Progenitor cell of endocrine pancreas (in vitro differentiated cells): ENCODE data around the gene COL12A1. TPM values are rescaled to one million over a fixed set of nuclear protein-coding genes. Genes with fewer than 3 reads are reported as not detected.

Source experiments
- DNase-seq: peaks from one replicate; pipeline ENCODE4 v3.0.0; 2021; ENCODE audit warnings: low spot score; ENCODE audit not compliant: unreplicated experiment
- H3K27ac Mint-ChIP-seq: 2 replicates; pipeline ENCODE4 v1.8.0; 2021; ENCODE audit warnings: mild to moderate bottlenecking, moderate library complexity, mixed read lengths
- H3K27me3 Mint-ChIP-seq: 2 replicates; pipeline ENCODE4 v1.8.0; 2021; ENCODE audit warnings: mixed read lengths
- H3K36me3 Mint-ChIP-seq: 2 replicates; pipeline ENCODE4 v1.8.0; 2022; ENCODE audit warnings: mixed read lengths; ENCODE audit not compliant: insufficient read depth
- H3K4me1 Mint-ChIP-seq: 2 replicates; pipeline ENCODE4 v1.8.0; 2021; ENCODE audit warnings: low read depth, mixed read lengths
- H3K4me3 Mint-ChIP-seq: 2 replicates; pipeline ENCODE4 v1.8.0; 2021; ENCODE audit warnings: low read depth, mild to moderate bottlenecking, moderate library complexity, mixed read lengths
- H3K9me3 Mint-ChIP-seq: 2 replicates; pipeline ENCODE4 v1.8.0; 2021; ENCODE audit warnings: low read depth, mixed read lengths
- total RNA-seq: library from RNA; stranded (reverse); gene quantifications from 2 replicates; pipeline ENCODE4 v1.2.1, GENCODE V29; 2021
- TF ChIP-seq, protein P1 (sequence below): fragments of 200-600 bp; sonication (generic); IDR thresholded peaks from one replicate; pipeline ENCODE4 v1.5.0; 2021; ENCODE audit warnings: antibody characterized with exemption, mild to moderate bottlenecking; ENCODE audit not compliant: unreplicated experiment

The COL12A1 gene
- total RNA-seq, 1 donor from 2014 or later: 2.0 TPM

DNA sequence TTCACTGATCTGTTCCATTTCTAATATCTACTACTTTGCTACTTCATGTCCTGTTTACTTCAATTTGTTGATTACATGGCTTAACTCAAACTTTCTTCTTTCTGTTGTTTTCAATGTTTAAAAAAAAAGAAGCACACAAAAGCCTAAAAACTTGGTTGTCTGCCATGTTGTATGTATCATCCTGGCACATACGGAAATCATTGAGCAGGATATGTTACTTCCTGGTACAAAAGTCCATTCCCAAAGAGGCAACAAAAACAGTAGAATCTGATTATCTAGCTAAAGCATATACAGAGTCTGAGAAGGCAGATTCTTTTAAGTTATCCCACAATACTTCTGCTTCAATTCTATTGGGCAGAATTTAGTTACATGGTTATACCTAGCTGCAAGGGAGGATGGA lies 14.5 kb upstream of the COL12A1 start:
- no peak for DNase-seq
- Mint-ChIP-seq H3K9me3 (no peaks in the 10 kb centered on the region), H3K4me3 (no peak overlapping the region), H3K36me3 (no peaks in the 10 kb centered on the region), H3K4me1 (peaks cover 21% of the 10 kb centered on the region), H3K27me3 (peaks cover 5% of the 10 kb centered on the region), H3K27ac (no peak overlapping the region)
- TF ChIP-seq, protein P1, sequence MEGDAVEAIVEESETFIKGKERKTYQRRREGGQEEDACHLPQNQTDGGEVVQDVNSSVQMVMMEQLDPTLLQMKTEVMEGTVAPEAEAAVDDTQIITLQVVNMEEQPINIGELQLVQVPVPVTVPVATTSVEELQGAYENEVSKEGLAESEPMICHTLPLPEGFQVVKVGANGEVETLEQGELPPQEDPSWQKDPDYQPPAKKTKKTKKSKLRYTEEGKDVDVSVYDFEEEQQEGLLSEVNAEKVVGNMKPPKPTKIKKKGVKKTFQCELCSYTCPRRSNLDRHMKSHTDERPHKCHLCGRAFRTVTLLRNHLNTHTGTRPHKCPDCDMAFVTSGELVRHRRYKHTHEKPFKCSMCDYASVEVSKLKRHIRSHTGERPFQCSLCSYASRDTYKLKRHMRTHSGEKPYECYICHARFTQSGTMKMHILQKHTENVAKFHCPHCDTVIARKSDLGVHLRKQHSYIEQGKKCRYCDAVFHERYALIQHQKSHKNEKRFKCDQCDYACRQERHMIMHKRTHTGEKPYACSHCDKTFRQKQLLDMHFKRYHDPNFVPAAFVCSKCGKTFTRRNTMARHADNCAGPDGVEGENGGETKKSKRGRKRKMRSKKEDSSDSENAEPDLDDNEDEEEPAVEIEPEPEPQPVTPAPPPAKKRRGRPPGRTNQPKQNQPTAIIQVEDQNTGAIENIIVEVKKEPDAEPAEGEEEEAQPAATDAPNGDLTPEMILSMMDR: no peak

DNA sequence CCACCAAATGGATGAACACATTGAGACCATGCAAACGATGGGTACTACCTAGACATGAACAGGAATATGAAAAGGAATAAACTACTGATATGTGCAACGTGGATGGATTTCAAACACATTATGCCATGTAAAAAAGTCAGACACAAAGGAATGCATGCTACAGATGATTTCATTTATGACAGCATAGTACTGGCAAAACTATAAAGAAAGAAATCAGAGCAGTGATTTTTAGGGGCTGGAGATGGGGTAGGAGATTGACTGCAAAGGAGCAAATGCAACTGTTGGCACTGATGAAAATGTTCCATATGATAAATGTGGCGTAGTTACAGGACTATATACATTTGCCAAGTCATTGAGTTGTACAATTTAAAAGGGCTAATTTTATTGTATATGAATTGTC lies 13.4 kb upstream of the COL12A1 start:
- DNase-seq: no peak
- no peak overlapping the region for H3K4me3 Mint-ChIP-seq
- TF ChIP-seq, protein P1: no peak
- H3K27ac Mint-ChIP-seq: no peak overlapping the region
- H3K27me3 Mint-ChIP-seq: peaks cover 5% of the 10 kb centered on the region
- H3K4me1 Mint-ChIP-seq: peaks cover 15% of the 10 kb centered on the region
- H3K36me3 Mint-ChIP-seq: no peaks in the 10 kb centered on the region
- H3K9me3 Mint-ChIP-seq: no peaks in the 10 kb centered on the region

DNA sequence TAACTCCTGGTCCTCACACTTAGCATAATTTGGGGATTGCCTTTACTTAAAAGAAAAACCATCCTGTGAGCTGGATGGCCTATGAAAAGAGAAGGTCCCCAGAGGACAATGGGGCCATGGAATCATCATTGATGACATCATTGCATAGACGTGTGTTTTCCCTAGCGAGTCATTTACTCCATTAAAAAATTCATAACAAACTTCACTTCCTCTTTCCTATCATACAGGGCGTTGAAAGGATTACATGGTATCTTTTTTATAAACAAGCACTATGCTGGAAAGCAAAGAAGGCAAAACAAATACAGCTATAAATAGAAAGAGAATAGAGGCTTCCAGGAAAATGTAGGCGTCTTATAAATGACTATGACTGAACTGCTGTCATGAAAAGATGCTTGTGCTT lies 11.3 kb upstream of the COL12A1 start:
- Mint-ChIP-seq H3K36me3 (no peaks in the 10 kb centered on the region), H3K27ac (no peak overlapping the region), H3K4me3 (no peak overlapping the region), H3K27me3 (peaks cover 5% of the 10 kb centered on the region), H3K4me1 (peaks cover 6% of the 10 kb centered on the region), H3K9me3 (no peaks in the 10 kb centered on the region)
- no peak for DNase-seq
- TF ChIP-seq, protein P1: no peak

- TF ChIP-seq, protein P1: no peak
- H3K4me1 Mint-ChIP-seq: peaks cover 12% of the 10 kb centered on the region
- H3K4me3 Mint-ChIP-seq: no peak overlapping the region
- no peaks in the 10 kb centered on the region for H3K36me3 Mint-ChIP-seq
- H3K27me3 Mint-ChIP-seq: peaks cover 5% of the 10 kb centered on the region
- DNase-seq: no peak
- no peak overlapping the region for H3K27ac Mint-ChIP-seq
- H3K9me3 Mint-ChIP-seq: no peaks in the 10 kb centered on the region
Observed at GRCh38 chr6:75215291-75215690, 9.4 kb upstream of the COL12A1 start.

DNA sequence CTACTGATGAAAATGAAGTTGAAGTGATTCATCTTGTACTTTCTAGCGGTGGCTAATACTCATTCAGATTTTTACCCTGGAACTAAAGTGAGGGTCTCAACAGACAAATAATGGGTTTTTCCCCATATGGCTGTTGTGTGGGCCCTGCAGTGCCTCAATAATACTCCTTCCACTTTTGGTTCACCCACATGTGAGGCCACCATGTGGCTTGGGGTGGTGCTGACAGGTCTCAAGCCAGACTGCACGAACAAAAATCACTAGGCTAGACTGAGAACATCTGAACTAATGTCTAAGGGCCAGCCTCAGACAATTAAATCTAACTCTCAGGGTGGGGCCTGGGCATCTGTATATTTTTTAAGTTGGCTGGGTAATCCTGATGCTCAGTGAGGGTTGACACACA lies 7.9 kb upstream of the COL12A1 start:
- Mint-ChIP-seq H3K9me3 (no peaks in the 10 kb centered on the region), H3K4me1 (peaks cover 24% of the 10 kb centered on the region), H3K27ac (no peak overlapping the region), H3K36me3 (no peaks in the 10 kb centered on the region), H3K4me3 (no peak overlapping the region), H3K27me3 (peaks cover 10% of the 10 kb centered on the region)
- no peak for DNase-seq
- TF ChIP-seq, protein P1: peak; percentile 16

- Mint-ChIP-seq H3K27me3 (peaks cover 14% of the 10 kb centered on the region), H3K36me3 (no peaks in the 10 kb centered on the region), H3K9me3 (no peaks in the 10 kb centered on the region), H3K27ac (no peak overlapping the region), H3K4me1 (peaks cover 25% of the 10 kb centered on the region), H3K4me3 (no peak overlapping the region)
- no peak for DNase-seq
- TF ChIP-seq, protein P1: no peak
Observed at GRCh38 chr6:75213112-75213511, 7.3 kb upstream of the COL12A1 start.
